HT-29 (cell line): ENCODE data around the gene ISG15. TPM values are rescaled to one million over a fixed set of nuclear protein-coding genes. Genes with fewer than 3 reads are reported as not detected.
"Not testable (repeated sequence)": the region's sequence is repeated elsewhere in the genome, so short reads cannot be mapped to it uniquely, and the experiment has no call there.

Source experiments
- DNase-seq: peaks from one replicate; pipeline ENCODE4 v3.0.0-alpha.2; 2015; ENCODE audit warnings: low spot score
- total RNA-seq: library from RNA; depleted of rRNA; stranded (reverse); fragments of >200 nt; shearing (Covaris generic); gene quantifications from 2 replicates; pipeline ENCODE4 v1.2.3, GENCODE V29; 2014

The ISG15 gene
- total RNA-seq, 1 experiment from 2014 or later: 895 TPM

DNA sequence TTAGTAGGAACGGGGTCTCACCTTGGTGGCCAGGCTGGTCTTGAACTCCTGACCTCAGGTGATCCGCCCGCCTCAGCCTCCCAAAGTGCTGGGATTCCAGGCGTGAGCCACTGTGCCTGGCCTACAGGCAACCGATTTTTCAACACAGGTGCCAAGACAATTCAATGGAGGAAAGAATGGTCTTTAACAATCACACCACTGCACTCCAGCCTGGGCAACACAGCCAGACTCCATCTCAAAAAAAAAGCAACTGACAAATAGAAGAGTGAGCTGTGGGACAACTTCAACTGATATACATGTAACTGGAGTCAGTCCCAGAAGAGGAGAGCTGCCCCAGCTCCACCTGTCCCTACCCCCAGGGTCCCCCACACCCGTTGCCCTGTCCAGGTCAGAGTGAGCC, 18.8 kb upstream of the ISG15 start:
- DNase-seq: not testable (repeated sequence)

DNA sequence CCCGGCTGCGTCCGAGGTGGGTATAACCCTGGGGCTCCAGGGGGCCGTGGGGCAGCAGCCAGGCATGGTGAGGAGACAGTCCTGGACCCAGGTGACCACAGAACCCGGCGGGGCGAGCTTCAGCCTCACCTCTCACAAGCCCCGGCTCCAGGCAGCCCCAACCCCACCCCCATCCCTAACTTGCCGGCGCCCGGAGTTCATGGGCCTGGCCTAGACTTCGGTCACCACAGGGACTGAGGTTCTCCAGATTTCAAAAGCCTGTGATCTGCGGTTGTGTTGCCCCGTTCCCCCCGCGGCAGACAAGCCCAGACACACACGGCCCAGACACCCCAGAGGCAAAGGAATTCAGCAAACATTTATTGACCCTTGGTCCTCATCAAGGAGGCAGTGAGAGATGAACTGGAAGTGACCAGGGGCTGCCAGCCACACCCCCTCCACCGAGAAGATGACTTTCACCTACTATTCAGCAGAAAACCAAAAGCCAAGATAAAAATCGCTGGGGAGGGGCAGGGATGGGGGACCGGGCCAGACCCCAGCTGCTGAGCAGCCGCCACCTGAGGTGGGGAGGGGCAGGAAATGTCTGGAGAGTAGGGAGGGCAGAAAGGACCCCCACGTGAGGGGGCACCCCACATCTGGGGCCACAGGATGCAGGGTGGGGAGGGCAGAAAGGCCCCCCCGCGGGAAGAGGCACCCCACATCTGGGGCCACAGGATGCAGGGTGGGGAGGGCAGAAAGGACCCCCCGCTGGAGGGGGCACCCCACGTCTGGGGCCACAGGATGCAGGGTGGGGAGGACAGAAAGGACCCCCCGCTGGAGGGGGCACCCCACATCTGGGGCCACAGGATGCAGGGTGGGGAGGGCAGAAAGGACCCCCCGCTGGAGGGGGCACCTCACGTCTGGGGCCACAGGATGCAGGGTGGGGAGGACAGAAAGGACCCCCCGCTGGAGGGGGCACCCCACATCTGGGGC, 17.3 kb upstream of the ISG15 start:
- no peak for DNase-seq

DNA sequence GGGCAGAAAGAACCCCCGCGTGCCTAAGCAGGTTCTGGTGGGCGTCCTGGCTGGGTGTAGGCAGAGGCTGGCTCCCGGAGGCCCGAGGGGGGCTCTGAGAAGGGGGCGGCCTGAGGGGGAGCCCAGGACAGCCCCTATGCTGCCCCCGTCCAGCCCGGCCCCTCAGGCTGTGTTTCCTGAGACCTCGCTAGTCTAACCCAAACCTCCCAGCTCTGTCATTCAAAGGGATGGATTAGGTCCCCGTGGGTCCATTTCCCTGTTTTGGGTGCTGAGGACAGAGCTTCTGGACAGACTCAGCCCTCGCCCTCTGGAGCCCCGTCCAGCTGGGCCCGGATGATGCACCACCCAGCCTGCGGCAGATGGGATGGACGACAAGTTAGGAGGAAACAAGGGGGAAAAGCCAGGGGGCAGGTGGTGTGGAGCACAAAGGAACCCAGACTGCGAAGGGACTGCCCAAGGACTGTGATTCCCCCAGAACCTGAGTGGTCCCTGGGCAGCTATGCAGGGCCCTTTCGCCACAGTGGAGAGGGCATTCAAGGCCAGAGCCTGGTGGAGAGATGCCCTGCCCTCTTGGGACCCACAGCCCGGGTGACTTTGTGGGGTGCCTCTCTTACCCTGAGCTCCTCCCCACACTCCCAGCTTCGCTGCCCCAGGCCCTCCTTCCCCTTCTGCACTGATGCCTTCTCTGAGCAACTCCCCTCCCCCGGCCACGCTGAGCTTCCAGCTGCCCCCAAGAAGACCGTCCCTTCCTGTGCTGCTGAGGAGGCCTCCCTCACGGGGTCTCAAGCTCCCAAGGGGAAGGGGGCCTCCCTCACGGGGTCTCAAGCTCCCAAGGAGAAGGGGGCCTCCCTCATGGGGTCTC, 16.2 kb upstream of the ISG15 start:
- DNase-seq: no peak

DNA sequence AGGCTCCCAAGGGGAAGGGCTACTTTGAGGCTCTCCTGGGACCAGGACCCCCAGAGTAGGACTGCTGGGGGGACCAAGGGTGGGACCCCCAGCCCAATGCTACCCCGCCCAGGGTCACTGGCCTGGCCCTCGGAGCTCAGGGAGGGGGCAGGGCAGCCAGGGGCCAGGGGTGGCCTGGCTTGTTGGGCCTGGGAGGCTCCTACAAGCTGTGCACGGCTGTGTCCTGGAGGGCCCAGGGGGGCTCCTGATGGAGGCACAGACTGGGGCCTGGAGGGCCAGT, 15.6 kb upstream of the ISG15 start:
- no peak for DNase-seq

DNA sequence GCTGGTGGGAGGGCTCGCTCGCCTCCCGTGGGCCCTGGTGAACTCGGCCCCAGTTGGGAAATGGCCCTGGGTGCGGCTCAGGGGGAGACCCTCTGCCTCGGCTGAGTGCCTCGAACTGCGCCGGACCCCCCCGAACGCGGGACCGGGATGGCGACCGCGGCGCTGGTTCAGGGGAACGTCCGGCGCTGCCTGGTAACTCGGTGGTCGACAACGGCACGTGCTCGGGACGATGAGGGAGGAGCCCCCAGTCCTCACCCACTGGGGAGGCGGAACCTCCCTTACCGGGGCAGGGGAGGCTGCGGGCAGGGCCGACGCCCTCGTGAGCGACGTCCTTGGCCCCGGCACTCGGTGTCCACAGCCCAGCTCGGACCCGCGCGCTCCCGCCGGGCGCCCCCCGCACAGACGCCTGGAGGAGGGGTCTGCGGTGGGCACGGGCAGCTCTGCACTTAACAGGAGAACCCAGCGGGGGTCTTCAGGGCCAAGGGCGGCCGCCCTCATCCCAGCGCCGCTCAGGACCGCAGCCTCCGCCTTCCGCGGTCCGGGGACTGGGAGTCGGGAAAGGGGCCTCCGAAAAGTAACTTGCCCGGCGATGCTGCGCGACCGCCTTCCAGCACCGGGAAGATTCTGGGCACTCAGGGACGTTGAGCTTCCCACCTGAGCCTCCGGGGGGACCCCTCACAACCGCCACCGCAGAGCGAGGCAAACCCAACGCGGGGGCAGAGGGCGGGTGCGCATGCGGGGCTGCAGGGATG, 15.1 kb upstream of the ISG15 start:
- DNase-seq: no peak

DNA sequence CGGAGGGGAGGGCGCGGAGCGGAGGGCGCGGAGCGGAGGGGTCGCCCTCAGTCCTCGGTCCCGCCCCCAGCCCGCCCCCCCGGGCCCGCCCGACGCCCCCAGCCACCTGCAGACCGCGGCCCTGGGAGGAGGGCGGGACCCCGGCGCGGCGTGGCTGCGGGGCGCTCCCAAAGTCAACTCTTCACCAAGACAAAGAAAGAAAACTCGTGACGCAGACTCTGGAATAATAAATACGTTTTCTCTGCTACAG, 14.6 kb upstream of the ISG15 start:
- DNase-seq: no peak

DNA sequence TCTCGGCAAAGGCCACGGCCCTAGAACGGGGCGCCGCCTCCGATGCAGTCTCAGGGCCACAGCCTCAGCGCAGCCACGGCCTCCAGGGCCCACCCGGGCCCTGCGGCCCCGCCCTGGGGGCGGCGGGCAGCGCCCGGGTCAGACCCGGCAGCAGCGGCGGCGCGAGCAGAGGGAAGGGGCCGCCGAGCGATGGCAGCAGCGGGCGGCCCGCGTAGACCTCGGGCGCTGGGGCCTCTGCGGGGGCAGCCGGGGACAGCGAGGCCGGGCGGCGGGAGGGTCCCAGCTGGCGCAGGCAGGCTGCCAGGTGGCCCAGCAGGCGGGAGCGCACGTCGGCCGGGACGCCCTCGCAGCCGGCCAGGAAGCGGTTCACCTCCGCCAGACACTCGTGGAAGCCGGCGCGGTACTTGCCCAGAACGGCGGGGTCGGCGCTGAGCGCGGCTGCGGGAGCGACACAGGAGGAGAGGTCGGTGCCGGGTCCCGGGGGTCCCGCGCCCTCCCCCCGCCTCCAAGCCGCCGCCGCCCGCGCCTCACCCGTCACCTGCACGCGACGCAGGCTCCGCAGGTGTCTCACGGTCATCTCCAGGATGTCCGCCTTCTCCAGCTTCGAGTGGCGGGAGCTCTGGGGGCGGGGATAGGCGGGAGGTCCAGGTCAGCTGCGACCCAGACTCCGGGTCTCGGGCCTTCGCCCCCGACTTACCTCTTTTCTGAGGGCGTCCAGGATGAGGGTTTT, 14.1 kb upstream of the ISG15 start:
- DNase-seq: no peak

DNA sequence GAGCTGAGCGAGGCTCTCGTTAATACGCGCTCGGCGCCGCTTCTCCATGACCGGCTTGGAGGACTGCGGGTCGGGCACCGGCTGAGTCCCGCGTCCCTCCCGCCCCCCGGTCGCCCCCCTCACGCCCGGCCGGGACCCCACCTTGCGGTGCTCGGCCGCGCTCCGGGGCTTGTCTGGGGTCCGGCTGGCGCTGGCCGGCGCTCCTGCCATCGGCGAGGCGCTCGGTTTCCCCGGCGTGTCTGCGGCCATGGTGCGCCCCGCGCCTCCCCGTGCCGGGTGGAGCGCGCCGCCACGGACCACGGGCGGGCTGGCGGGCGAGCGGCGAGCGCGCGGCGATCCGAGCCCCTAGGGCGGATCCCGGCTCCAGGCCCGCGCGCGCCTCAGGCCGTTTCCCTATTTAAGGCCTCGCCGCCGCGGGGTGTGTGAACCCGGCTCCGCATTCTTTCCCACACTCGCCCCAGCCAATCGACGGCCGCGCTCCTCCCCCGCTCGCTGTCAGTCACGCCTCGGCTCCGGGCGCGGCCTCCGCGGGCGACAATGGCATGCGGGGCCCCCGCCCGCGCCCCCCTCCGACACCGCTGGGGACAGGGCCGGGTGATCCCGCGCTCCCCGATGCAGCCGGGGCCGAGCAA, 13.5 kb upstream of the ISG15 start, which contains the start of gene HES4:
TSS of gene HES4 (minus strand) at position 373 of the 632 bp plus-strand sequence. CDS start at position 249, 124 bp downstream.
- peak; percentile 90 for DNase-seq

DNA sequence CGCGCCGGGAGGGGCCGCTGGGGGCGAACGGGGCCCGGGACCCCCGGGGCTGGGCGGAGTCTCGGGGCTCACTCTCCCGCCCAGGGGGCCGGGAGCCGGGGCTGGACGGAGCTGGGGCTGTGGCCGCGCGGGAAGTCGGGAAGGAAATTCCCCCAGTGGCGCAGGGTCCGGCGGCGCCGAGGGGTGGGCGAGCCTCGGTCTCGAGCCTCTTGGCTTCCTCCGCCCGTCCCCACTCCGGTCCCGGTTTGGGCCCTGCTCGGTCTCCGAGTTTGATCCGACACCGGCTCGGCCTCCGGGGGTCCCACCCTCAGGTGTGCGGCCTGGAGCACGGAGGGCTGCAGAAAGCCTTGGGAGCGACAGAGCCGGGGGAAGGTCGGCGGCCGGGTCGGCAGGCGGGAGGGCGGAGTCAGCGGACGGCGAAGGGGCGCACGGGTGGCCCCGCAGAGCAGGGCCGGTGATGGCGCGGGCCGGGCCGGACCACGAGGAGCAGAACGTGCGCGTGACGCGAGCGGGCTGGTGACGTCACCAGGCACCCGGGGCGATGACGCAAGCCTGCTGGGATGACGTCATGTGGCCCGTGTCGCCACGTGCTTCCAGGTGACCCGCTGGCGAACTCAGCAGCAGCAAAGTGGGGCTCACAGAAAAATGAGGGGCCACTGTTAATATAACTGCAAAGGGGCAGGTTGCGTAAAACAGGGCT, 12.8 kb upstream of the ISG15 start:
- peak; percentile 67 for DNase-seq

DNA sequence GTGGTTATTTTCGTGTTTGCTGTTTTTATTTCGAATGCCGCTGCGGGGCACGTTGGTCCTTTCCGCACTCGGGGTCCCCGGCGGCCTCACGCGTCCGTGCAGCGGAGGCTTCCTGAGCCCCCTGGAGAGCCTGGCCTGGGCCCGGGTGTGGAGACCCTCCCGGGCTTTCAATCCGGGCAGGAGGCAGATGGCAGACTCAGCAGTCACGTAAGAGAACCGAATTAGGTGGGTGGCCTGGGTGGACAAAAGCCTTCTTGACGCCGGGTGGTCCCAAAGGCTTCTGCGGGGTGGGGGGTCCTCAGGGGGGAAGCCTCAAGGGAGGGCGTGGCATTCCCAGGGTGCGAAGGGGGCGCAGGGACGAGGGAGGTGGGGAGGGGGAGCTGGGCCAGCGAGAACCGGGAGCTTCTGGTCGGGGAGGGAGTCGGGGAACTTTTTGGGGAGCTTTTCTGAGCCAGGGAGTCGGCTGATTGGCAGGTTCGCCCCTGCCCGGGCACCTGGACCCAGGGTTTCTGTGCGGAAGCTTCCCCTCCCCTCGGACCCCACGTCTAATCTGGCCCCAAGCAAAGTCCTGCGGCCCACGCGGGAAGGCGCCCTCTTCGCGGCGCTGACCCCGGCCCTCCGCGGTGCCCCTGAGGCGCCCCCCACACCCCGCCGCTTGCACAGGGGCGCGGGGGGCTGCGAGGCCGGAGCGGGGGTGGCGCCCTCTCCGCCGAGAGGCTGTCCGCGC, 12.1 kb upstream of the ISG15 start:
- DNase-seq: no peak

DNA sequence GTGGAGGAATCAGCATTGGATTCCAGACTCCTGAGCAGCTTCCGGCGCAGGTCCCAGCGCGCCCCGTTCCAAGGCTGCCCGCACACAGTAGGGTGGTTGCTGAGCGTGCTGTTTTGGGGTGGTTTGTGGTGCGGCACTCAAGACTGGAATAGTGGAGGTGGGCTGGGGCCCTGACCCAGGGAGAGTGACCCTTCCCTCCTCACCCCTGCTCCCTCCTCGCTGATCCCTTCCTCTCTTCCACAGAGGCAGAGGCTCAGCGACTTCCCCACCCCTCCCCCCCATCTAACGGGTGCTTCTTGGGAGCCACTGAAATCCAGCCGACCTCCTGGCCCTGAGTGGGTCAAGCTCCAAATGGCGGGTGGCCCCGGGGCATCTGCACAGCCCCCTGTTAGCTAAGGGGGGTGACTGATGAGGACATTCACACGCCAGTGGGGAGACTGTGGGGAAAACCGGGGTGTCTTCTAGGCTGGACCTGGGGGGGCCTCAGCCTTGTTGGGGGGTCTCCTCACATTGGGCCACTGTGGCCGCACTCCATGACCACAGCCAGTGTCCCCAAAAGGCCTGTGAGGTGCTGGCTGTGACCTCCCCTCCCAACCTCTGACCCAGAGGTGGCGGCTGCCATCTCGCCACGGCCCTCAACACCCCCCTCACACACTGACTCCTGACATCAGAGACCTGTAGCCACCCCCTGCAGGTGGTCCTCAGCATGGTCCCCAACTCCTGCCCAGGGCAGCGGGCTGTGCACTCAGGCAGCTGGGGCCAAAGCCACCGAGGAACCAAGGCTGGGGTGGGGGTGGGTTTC, 9.5 kb upstream of the ISG15 start:
- no peak for DNase-seq

DNA sequence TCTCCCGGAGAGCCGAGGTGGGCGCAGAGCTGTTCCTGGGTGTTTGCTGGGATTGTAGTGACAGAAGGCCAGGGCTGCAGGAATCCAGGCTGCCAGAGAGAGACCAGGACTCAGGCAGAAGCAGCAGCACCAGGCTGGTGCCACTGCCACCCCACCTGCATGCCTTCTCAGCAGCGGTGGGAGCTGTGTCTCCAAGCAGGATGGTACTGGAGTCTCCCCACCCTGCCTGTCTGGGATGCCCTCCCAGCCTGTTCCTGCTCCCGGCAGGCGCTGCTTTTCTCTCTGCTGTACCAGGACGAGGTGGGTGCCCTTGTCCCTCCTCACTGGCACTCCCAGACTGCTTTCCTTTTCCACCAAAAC, 8.9 kb upstream of the ISG15 start:
- no peak for DNase-seq

DNA sequence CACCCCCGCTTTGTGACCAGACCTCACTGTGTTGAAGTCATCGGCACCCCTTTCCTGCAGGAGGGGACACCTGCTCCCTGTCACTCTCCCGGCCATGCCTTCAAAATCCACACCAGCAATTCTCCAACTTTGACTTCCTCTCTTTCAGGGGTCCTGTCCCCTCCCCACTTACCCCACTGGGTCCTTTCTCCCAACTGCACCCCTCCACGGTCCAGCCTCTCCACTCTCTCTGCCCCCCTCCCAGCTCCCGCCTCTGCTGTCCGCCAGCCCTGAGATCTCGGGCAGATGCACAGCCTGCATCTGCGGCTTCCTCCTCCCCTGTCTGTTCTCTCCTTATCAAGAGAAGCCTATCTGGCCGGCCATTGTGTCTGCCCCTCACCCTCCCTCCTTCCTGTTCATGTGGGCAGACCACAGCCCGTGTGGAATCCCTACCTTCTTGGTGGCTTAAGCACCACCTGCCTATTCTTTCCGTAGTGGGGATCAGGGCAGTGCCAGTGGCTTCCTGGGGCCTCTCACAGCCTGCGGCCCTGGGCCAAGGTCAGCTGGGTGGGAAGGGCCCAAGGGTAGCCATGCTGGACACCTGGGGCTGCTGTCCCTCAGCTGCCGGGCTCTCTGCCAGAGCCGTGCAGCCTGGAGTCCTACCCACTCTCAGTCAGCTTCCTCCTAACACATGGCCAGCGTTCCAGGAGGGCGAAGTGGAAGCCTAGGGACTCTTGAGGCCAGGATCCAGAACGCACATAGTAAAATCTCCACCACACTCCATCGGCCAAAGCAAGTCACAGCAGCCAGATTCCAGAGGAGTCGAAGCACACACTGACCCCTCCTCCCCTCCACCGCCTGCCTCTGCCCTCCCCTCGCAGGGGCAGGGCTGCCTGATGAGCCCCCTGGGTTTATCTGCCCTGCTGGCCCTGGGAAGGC, 8.3 kb upstream of the ISG15 start:
- DNase-seq: peak; percentile 76

DNA sequence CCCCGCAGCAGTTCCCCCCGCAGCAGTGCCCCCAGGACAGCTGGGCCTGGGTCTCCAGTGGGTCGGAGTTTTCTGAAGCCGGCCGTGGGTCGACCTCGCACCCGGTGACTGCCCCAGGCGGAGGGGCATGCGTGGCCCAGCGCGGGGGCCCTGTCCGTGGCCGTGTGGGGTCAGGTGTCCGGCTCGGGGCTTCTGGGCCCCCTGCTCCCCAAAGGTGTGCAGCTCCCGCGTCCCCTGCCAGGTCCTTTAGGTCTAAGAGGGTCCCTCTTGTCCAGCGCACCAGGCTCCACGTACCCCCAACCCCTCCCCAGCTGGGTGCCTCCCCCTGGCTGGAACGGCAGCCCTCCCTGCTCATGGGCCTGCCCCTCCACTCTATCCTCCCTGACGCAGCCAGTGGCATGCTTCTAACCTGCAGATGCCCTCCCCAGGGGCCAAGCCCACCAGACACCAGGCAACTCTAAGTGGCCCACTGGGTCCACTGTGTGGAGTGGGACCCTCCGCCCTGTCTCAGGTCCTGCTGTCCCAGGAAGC, 7.5 kb upstream of the ISG15 start:
- no peak for DNase-seq

DNA sequence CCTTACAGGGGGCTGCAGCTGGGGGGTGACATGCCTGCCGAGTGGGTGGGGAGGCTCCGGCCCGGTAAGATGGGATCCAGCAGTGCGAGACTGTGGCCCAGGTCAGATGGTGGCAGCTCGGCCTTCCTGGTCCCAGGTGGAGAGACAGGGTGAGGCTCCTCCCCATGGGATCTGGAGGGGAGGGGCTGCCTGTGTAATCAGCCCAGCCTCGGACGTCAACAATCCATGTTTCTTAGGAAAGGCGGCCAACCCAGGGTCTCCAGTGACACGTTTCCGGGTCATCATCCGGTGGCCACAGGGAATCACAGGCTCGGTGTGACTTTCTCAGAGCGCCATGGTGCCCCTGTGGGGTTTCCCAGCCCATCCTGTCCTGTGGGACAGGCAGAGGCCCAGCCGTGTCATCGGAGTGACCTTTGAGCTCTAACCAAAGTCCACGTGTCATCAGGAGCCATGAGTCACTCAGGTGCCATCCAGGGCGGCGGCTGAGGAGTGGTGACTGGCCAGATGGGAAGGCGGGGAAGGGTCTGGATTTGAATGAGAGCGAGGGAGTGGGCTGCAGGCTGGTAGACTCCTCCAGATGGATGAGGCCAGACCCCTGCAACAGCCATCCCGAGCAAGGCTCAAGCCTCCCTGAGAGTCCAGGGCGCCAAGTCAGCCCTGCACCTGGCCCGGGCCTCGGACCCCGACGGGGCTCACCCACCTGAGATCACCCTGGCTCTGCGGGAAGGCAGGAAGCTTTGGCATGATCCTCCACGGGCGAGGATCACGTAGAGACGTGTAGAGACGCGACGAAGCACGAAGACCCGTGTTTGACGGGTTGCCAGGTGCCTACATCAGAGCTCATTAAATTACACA, 6.8 kb upstream of the ISG15 start:
- DNase-seq: peak; percentile 88

DNA sequence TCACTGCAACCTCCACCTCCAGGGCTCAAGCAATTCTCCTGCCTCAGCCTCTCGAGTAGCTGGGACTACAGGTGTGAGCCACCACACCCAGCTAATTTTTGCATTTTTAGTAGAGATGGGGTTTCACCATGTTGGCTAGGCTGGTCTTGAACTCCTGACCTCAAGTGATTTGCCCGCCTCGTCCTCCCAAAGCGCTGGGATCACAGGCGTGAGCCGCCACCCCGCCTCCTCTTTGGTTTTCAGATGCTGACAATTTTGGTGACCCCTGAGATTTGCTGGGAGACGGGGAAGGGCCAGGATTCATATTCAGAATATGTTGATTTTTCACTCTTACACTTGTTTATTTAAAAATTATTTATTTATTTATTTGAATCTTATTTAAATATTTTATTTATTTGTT, 3.2 kb upstream of the ISG15 start:
- DNase-seq: not testable (repeated sequence)
